HEK293 (cell line): ENCODE results near the gene CCER1.

ENCODE experiments used
- GLI2 ChIP-seq: fragments of 450-650 bp; formaldehyde crosslinking; IDR thresholded peaks from 2 replicates; pipeline ENCODE4; 2017; ENCODE audit warnings: missing biosample characterization, missing genetic modification characterization, low read depth, borderline replicate concordance
- KLF9 ChIP-seq: fragments of 450-650 bp; formaldehyde crosslinking; IDR thresholded peaks from 2 replicates; pipeline ENCODE4 v1.5.1; 2016; ENCODE audit warnings: missing biosample characterization, missing genetic modification characterization, low read depth
- MYNN ChIP-seq: fragments of 450-650 bp; formaldehyde crosslinking; IDR thresholded peaks from 2 replicates; pipeline ENCODE4 v1.5.1; 2016; ENCODE audit warnings: missing biosample characterization, missing genetic modification characterization, borderline replicate concordance
- TCF7L2 ChIP-seq: IDR thresholded peaks from 2 replicates; pipeline ENCODE4 v1.6.1; 2011; ENCODE audit warnings: low read depth, mild to moderate bottlenecking, inconsistent platforms, low read length, moderate library complexity, borderline replicate concordance
- ZBTB17 ChIP-seq: fragments of 450-650 bp; formaldehyde crosslinking; IDR thresholded peaks from 2 replicates; pipeline ENCODE4 v1.5.1; 2016; ENCODE audit warnings: missing biosample characterization, missing genetic modification characterization
- ZBTB8A ChIP-seq: fragments of 450-650 bp; formaldehyde crosslinking; IDR thresholded peaks from 2 replicates; pipeline ENCODE4 v1.5.1; 2016; ENCODE audit warnings: missing biosample characterization, missing genetic modification characterization
- ZNF112 ChIP-seq: fragments of 450-650 bp; formaldehyde crosslinking; IDR thresholded peaks from 2 replicates; pipeline ENCODE4 v1.5.0; 2017; ENCODE audit warnings: missing biosample characterization, missing genetic modification characterization
- ZNF544 ChIP-seq: fragments of 450-650 bp; formaldehyde crosslinking; IDR thresholded peaks from 2 replicates; pipeline ENCODE4 v1.5.0; 2017; ENCODE audit warnings: missing biosample characterization, missing genetic modification characterization
- ZNF600 ChIP-seq: fragments of 450-650 bp; formaldehyde crosslinking; IDR thresholded peaks from 2 replicates; pipeline ENCODE4 v1.5.1; 2016; ENCODE audit warnings: missing biosample characterization, missing genetic modification characterization
- TF ChIP-seq, protein P1 (sequence below): fragments of 450-650 bp; formaldehyde crosslinking; IDR thresholded peaks from 2 replicates; pipeline ENCODE4 v1.5.1; 2016; ENCODE audit warnings: missing biosample characterization, missing genetic modification characterization
- TF ChIP-seq, protein P2 (sequence below): fragments of 450-650 bp; IDR thresholded peaks from 2 replicates; pipeline ENCODE4 v1.5.1; 2018; ENCODE audit warnings: missing biosample characterization, mild to moderate bottlenecking, missing genetic modification characterization
- TF ChIP-seq, protein P3 (sequence below): fragments of 450-650 bp; formaldehyde crosslinking; IDR thresholded peaks from 2 replicates; pipeline ENCODE4 v1.5.1; 2016; ENCODE audit warnings: missing biosample characterization, missing genetic modification characterization
- TF ChIP-seq, protein P4 (sequence below): fragments of 450-650 bp; IDR thresholded peaks from 2 replicates; pipeline ENCODE4 v1.5.1; 2018; ENCODE audit warnings: missing biosample characterization, missing genetic modification characterization

DNA sequence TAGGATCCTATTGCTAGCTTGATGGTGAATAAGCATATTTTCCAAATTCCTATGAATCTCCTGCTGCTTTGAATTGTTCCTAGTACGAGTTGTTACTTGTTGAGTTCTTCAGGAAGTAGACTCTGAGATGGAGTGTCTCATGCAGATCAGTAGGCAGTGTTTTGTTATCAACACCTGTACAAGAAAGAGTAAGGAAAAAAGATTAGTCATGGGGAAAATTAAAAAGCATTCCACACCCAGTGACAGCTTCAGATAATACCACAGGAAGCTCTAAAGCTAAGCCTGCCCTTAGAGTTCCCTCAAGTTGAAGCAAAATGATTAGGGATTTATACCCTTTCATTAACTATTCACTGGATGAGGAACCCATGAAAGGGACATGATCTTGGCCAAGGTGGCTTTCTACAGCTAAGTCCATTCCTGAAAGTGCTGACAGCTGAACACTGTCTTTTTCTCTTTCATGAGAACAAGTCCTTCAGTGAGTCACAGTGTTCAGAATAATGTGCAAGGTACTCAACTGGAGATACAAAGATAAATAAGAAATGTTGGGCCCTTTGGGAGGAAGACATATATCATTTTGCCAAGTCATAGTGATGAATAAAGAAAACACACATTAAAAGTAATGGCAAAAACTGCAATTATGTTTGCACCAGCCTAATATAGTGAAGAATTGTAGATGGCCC lies 49.1 kb downstream of the CCER1 start:
- TF ChIP-seq ZBTB8A (tag by site-specific recombination) (no peak), KLF9 (no peak), ZNF112 (tag by site-specific recombination) (no peak), ZNF600 (tag by site-specific recombination) (no peak), ZNF544 (no peak), MYNN (no peak), ZBTB17 (tag by site-specific recombination) (no peak), TCF7L2 (no peak), GLI2 (tag by site-specific recombination) (no peak)
- TF ChIP-seq, protein P1, sequence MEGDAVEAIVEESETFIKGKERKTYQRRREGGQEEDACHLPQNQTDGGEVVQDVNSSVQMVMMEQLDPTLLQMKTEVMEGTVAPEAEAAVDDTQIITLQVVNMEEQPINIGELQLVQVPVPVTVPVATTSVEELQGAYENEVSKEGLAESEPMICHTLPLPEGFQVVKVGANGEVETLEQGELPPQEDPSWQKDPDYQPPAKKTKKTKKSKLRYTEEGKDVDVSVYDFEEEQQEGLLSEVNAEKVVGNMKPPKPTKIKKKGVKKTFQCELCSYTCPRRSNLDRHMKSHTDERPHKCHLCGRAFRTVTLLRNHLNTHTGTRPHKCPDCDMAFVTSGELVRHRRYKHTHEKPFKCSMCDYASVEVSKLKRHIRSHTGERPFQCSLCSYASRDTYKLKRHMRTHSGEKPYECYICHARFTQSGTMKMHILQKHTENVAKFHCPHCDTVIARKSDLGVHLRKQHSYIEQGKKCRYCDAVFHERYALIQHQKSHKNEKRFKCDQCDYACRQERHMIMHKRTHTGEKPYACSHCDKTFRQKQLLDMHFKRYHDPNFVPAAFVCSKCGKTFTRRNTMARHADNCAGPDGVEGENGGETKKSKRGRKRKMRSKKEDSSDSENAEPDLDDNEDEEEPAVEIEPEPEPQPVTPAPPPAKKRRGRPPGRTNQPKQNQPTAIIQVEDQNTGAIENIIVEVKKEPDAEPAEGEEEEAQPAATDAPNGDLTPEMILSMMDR (tag by site-specific recombination), result no peak
- TF ChIP-seq, protein P2, sequence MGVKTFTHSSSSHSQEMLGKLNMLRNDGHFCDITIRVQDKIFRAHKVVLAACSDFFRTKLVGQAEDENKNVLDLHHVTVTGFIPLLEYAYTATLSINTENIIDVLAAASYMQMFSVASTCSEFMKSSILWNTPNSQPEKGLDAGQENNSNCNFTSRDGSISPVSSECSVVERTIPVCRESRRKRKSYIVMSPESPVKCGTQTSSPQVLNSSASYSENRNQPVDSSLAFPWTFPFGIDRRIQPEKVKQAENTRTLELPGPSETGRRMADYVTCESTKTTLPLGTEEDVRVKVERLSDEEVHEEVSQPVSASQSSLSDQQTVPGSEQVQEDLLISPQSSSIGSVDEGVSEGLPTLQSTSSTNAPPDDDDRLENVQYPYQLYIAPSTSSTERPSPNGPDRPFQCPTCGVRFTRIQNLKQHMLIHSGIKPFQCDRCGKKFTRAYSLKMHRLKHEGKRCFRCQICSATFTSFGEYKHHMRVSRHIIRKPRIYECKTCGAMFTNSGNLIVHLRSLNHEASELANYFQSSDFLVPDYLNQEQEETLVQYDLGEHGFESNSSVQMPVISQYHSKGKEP, result no peak
- TF ChIP-seq, protein P3, sequence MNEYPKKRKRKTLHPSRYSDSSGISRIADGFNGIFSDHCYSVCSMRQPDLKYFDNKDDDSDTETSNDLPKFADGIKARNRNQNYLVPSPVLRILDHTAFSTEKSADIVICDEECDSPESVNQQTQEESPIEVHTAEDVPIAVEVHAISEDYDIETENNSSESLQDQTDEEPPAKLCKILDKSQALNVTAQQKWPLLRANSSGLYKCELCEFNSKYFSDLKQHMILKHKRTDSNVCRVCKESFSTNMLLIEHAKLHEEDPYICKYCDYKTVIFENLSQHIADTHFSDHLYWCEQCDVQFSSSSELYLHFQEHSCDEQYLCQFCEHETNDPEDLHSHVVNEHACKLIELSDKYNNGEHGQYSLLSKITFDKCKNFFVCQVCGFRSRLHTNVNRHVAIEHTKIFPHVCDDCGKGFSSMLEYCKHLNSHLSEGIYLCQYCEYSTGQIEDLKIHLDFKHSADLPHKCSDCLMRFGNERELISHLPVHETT (tag by site-specific recombination), result no peak
- TF ChIP-seq, protein P4, sequence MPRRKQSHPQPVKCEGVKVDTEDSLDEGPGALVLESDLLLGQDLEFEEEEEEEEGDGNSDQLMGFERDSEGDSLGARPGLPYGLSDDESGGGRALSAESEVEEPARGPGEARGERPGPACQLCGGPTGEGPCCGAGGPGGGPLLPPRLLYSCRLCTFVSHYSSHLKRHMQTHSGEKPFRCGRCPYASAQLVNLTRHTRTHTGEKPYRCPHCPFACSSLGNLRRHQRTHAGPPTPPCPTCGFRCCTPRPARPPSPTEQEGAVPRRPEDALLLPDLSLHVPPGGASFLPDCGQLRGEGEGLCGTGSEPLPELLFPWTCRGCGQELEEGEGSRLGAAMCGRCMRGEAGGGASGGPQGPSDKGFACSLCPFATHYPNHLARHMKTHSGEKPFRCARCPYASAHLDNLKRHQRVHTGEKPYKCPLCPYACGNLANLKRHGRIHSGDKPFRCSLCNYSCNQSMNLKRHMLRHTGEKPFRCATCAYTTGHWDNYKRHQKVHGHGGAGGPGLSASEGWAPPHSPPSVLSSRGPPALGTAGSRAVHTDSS, result no peak
